H1 (cell line): ENCODE measurements around the gene CBLB.

Source experiments
- ATF3 ChIP-seq: IDR thresholded peaks from 2 replicates; pipeline ENCODE4 v1.6.1; 2011; ENCODE audit warnings: low read depth, mild to moderate bottlenecking, low read length; ENCODE audit not compliant: insufficient read depth
- CTCF ChIP-seq, 3 experiments: IDR thresholded peaks; 1 replicate in 2 of 3; 2 replicates in 1 of 3; pipeline versions ENCODE4 v1.5.1 to v1.6.1; 2011; ENCODE audit warnings: low read length in 3 of 3, mild to moderate bottlenecking in 3 of 3, inconsistent platforms in 2 of 3, low read depth in 1 of 3, moderate library complexity in 1 of 3; ENCODE audit not compliant: insufficient read depth in 1 of 3; ENCODE audit errors: control extremely low read depth in 1 of 3
- EGR1 ChIP-seq: IDR thresholded peaks from 2 replicates; pipeline ENCODE4 v1.6.1; 2011; ENCODE audit warnings: low read depth, low read length, borderline replicate concordance
- EZH2 ChIP-seq: fragments of 200-600 bp; sonication (generic); IDR thresholded peaks from 2 replicates; pipeline ENCODE4 v1.7.1; 2012; ENCODE audit warnings: low read depth, mild to moderate bottlenecking, moderate library complexity, low read length, inconsistent platforms; ENCODE audit not compliant: severe bottlenecking
- JUN ChIP-seq: IDR thresholded peaks from 2 replicates; pipeline ENCODE4 v1.6.1; 2011; ENCODE audit warnings: low read depth, mild to moderate bottlenecking, improper control_type of control experiment, low read length
- POLR2A ChIP-seq, 2 experiments: IDR thresholded peaks; 1 replicate in 1 of 2; 2 replicates in 1 of 2; pipeline ENCODE4 v1.6.1; 2011; ENCODE audit warnings: low read depth in 2 of 2, low read length in 2 of 2, mild to moderate bottlenecking in 2 of 2; ENCODE audit errors: control extremely low read depth in 1 of 2
- RFX5 ChIP-seq: IDR thresholded peaks from 2 replicates; pipeline ENCODE4 v1.6.1; 2011; ENCODE audit warnings: low read depth, low read length, improper control_type of control experiment, borderline replicate concordance
- RXRA ChIP-seq: IDR thresholded peaks from 2 replicates; pipeline ENCODE4 v1.6.1; 2011; ENCODE audit warnings: low read depth, mild to moderate bottlenecking, low read length, moderate library complexity; ENCODE audit not compliant: insufficient read depth
- SAP30 ChIP-seq: fragments of 300-600 bp; sonication (generic); IDR thresholded peaks from 2 replicates; pipeline ENCODE4 v1.7.1; 2012; ENCODE audit warnings: low read length, moderate library complexity, mild to moderate bottlenecking, inconsistent platforms; ENCODE audit not compliant: insufficient read depth, insufficient replicate concordance
- SP1 ChIP-seq: IDR thresholded peaks from 2 replicates; pipeline ENCODE4 v1.6.1; 2011; ENCODE audit warnings: low read depth, low read length
- SP4 ChIP-seq: IDR thresholded peaks from 2 replicates; pipeline ENCODE4 v1.6.1; 2012; ENCODE audit warnings: low read length, inconsistent platforms
- TAF1 ChIP-seq: IDR thresholded peaks from 2 replicates; pipeline ENCODE4 v1.6.1; 2011; ENCODE audit warnings: mild to moderate bottlenecking, low read depth, low read length
- USF2 ChIP-seq: IDR thresholded peaks from 2 replicates; pipeline ENCODE4 v1.6.1; 2011; ENCODE audit warnings: low read length, improper control_type of control experiment
- ZNF274 ChIP-seq: IDR thresholded peaks from 2 replicates; pipeline ENCODE4 v1.7.0; 2012; ENCODE audit warnings: low read length, borderline replicate concordance; ENCODE audit errors: extremely low read depth

GRCh38 chr3:105614288-105615030, 254.4 kb downstream of the CBLB start:
- TF ChIP-seq ZNF274 (no peak), SP4 (no peak), CTCF (IDR thresholded peaks at IDR 0.05; ENCODE audit: control extremely low read depth in 1 of 3, insufficient read depth in 1 of 3, low read depth in 1 of 3, low read length in 3 of 3) (no peak), ATF3 (no peak), EZH2 (no peak), RXRA (no peak), SAP30 (no peak), RFX5 (no peak), EGR1 (no peak), USF2 (no peak), SP1 (no peak), JUN (no peak), POLR2A (IDR thresholded peaks at IDR 0.05; ENCODE audit: control extremely low read depth in 1 of 2, low read depth in 2 of 2, low read length in 2 of 2) (no peak), TAF1 (no peak)
